Panc1 (cell line): Measurements from ENCODE around the gene SEMA6A.

Experiments used
- CTCF ChIP-seq: fragments of 450-650 bp; IDR thresholded peaks from 2 replicates; pipeline ENCODE4 v1.5.1; 2017; ENCODE audit warnings: mild to moderate bottlenecking
- SIN3A ChIP-seq: IDR thresholded peaks from 2 replicates; pipeline ENCODE4 v1.6.1; 2012; ENCODE audit warnings: low read depth, mild to moderate bottlenecking, low read length, moderate library complexity, borderline replicate concordance; ENCODE audit not compliant: insufficient read depth
- TF ChIP-seq, protein P1 (sequence below), 2 experiments: IDR thresholded peaks; 2 replicates each; pipeline ENCODE4 v1.6.1; 2011 to 2012; ENCODE audit warnings: low read depth in 2 of 2, control low read depth in 1 of 2, low read length in 1 of 2, mild to moderate bottlenecking in 1 of 2, moderate library complexity in 1 of 2; ENCODE audit not compliant: insufficient read depth in 1 of 2

- TF ChIP-seq CTCF: no peak
- TF ChIP-seq SIN3A: no peak
- TF ChIP-seq, protein P1, sequence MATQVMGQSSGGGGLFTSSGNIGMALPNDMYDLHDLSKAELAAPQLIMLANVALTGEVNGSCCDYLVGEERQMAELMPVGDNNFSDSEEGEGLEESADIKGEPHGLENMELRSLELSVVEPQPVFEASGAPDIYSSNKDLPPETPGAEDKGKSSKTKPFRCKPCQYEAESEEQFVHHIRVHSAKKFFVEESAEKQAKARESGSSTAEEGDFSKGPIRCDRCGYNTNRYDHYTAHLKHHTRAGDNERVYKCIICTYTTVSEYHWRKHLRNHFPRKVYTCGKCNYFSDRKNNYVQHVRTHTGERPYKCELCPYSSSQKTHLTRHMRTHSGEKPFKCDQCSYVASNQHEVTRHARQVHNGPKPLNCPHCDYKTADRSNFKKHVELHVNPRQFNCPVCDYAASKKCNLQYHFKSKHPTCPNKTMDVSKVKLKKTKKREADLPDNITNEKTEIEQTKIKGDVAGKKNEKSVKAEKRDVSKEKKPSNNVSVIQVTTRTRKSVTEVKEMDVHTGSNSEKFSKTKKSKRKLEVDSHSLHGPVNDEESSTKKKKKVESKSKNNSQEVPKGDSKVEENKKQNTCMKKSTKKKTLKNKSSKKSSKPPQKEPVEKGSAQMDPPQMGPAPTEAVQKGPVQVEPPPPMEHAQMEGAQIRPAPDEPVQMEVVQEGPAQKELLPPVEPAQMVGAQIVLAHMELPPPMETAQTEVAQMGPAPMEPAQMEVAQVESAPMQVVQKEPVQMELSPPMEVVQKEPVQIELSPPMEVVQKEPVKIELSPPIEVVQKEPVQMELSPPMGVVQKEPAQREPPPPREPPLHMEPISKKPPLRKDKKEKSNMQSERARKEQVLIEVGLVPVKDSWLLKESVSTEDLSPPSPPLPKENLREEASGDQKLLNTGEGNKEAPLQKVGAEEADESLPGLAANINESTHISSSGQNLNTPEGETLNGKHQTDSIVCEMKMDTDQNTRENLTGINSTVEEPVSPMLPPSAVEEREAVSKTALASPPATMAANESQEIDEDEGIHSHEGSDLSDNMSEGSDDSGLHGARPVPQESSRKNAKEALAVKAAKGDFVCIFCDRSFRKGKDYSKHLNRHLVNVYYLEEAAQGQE (IDR thresholded peaks at IDR 0.05; ENCODE audit: insufficient read depth in 1 of 2, low read depth in 2 of 2, low read length in 1 of 2): no peak
These were observed 789 bp downstream of the SEMA6A start for GRCh38 chr5:116573702-116574366.
